Activated CD4-positive, CD25-positive, alpha-beta regulatory T cell (primary cell): Measurements from ENCODE around the gene PARD3B.
"Not testable (repeated sequence)": the region's sequence is repeated elsewhere in the genome, so short reads cannot be mapped to it uniquely, and the experiment has no call there.

Experiments
- DNase-seq, 4 experiments: peaks; one replicate each; lab custom pipeline; 2025; lab: John Stamatoyannopoulos, UW

PARD3B gene

DNA sequence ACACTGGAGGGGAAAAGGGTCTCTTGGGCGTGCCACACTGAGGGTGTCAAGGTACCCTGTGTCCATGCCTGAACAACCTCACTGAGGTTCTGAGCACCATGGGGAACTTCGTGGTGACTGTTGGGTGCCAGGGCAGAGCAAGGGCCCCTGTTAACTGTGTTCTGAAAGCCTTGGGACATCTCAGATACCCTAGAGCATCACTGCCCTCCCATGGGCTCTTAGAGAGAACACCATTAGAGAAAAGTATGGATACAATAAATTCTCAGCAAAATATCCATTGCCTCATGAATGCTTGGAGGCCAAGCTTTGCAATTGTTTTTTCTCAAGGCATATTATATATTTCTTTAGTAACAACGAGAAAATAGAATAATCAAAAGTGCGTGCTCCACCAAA is 648.6 kb downstream of the PARD3B start:
- DNase-seq: no peak

- DNase-seq: no peak
Observed at GRCh38 chr2:205197468-205198139, 652.3 kb downstream of the PARD3B start.

- DNase-seq: no peak
Observed at GRCh38 chr2:205198140-205198525, 652.9 kb downstream of the PARD3B start.

DNA sequence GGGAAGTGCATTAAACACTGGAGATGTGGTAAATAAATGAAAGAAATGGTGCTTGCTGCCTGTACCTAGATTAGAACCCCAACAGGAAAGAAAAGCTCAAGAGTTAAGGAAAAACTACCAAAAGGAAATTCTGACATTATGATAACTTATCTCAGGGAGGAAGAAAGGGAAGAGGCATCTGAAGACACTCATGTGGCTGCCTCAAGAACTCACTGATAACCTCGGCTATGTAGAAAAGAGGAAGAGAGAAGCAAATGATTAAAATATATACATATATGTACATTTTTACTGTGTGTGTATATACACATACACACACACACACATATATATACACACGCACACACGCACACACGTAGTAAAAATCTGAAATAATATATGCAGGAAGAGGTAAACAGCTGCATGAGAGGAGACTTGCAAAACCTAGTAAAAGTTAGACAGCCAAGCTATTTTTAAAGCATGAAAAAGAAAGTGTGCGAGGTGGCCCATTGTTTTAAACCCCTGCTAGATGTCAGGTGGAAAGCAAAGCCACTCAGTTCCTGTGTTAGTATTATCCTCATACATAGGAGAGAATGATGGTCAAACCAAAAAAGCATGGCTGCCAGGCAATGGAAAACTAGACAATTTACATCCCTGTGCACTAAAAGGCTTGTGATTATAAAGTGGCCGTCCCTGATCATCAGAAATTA is 654.0 kb downstream of the PARD3B start:
- no peak for DNase-seq

DNA sequence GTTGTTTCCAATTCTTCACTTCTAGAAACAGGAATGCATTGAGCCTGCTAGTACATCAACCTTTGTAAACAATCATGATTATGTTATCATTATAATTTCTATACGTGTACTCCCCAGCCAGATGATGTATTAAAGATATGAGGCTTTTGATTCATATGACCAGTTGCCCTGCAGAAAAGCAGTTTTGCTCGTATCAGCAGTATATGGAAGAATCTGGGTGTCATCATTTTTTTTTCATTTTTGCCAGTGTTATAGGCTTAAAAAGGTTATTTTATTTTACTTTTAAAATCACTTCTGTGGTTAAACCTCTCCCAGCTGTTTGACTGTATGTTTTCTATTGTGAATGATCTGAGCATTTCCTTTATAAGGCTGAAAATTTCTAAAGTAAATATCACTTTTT is 665.2 kb downstream of the PARD3B start:
- DNase-seq: no peak

- no peak for DNase-seq
Observed at GRCh38 chr2:205212357-205212756, 667.1 kb downstream of the PARD3B start.

GRCh38 chr2:205216092-205216491 is 670.8 kb downstream of the PARD3B start:
- DNase-seq: no peak

- no peak for DNase-seq
Observed at GRCh38 chr2:205216580-205216979, 671.3 kb downstream of the PARD3B start.

- DNase-seq: no peak
Observed at GRCh38 chr2:205217004-205217403, 671.7 kb downstream of the PARD3B start.

- DNase-seq: no peak
Observed at GRCh38 chr2:205218056-205218455, 672.8 kb downstream of the PARD3B start.

- not testable (repeated sequence) for DNase-seq
Observed at GRCh38 chr2:205218816-205219215, 673.5 kb downstream of the PARD3B start.

DNA sequence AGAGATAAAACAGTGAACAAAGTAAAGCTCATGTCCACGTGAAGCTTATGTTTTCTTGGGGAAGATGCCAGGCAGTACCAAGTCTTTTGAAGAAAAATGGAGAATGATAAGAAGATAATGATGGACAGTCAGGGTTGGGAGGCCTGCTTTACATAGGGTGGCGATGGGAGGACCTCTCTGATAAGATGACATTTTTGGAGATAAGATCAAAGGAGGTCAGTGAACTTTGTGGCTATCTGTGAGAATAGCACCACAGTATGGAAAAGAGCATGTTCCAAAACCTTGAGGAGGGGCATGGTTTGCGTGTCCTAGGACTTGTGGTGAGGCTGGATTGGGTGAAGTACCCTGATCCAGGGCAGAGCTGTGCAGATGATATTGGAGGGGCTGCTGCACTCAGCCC is 675.3 kb downstream of the PARD3B start:
- DNase-seq: no peak

GRCh38 chr2:205232086-205232485 is 686.8 kb downstream of the PARD3B start:
- no peak for DNase-seq

DNA sequence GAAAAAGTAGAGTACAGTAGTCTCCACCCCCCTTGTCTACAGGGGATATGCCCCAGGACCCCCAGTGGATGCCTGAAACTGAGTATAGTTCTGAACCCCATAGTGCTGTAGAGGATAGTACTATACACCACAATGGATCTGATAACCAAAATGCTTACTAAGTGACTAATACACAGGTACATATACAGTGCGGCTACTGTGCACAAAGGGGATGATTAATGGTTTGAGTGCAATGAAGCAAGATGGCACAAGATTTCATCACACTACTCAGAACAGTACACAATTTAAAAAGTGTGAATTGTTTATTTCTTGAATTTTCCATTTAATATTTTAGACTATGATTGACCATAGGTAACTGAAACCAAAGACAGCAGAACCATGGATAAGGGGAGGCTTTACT is 690.2 kb downstream of the PARD3B start:
- no peak for DNase-seq

DNA sequence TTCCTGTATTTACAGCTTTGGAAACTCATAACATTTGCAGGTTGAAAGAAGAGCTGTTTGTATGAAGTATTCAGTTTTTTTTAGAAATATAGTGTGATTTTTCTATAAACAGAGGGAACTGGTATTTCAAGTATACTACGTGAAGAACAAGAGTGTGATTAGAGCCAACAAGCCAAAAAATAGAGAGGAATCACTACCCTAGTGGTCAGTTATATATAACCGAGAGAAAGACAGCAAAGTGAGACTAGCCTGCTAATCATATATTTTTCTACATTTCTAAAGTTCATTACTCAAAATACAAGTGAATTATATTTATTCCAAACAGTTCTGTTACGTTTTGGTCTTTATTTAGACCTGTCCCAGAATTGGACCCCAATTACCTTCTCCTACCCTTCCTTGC is 692.2 kb downstream of the PARD3B start:
- DNase-seq: no peak

- no peak for DNase-seq
Observed at GRCh38 chr2:205245001-205245400, 699.7 kb downstream of the PARD3B start.

- no peak for DNase-seq
Observed at GRCh38 chr2:205245652-205246051, 700.4 kb downstream of the PARD3B start.

DNA sequence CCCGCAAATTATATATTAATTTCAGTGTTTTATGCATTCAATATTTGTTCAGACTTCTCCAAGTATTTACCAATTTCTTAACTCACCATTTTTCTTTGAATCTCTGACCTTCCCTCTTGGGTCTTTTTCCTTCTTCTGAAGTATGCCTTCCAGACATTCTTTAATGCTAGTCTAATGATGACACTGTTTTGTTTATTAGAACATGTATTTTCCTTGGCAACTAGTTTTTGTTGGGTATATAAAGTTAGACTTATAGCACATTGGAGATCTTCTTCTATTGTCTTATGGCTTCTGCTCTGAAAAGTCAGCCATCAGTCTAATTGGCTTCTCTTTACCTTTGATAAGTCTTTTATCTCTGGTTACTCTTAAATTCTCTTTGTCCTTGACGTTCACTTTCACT is 713.8 kb downstream of the PARD3B start:
- no peak for DNase-seq

DNA sequence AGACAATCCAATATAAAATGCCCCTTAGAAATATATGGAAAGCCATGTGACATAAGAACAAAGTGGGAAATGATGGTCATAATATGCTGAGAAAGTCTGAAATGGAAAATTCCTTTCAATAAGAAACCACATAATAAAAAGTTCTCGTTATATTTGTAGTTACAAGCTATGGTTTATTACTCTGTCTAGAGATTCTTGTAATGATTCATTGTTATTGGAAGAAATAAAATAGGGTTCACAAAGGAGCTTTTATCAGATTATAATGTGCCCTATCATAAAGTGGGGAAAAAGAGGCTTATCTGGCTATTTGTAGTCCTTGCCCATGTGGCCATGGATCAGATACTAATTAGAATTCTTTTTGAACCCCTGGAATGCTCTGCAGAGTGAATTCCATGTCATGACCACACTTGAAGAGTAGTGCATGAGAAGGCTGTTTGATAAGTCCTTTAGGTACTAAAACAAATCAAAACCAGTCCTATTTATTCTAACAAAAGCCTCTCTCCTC is 716.3 kb downstream of the PARD3B start:
- no peak for DNase-seq

DNA sequence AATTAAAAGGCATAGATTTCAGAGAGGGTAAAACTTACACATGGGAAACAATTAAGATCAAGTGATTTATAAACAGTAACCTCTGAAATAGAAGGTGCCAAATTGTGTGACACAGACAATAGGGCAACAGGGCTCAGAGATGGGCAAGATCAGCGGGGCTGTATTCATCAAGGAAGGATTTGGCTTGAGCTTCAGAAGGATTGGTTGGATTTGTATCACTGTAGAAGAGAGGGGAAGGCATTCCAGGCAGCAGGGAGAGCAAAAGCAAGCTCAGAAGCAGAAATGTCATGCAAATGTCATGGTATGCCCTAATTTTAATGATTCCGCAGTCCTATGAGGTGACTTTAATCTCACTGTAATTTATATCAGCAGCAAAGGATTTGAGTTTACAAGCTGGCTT is 722.0 kb downstream of the PARD3B start:
- no peak for DNase-seq

DNA sequence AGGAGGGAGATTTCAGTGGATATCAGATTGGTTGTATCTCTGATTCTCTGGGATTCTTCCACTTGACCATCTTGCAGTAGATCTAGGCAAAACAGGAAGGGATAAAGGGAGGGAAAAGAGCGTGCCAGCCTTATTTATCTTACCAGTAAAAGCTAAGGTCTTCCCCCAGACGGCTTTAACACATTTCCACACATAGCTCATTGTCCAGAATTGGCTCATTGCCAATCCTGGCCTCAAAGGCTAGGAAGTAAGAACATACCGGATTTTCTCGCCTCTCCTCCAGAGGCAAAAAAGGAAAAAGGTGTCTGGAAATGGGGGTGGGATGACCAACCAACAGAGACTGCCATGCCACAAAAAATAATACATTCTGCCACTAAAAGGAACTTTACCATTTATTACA is 725.4 kb downstream of the PARD3B start:
- DNase-seq: no peak

- DNase-seq: no peak
Observed at GRCh38 chr2:205273148-205273547, 727.9 kb downstream of the PARD3B start.

DNA sequence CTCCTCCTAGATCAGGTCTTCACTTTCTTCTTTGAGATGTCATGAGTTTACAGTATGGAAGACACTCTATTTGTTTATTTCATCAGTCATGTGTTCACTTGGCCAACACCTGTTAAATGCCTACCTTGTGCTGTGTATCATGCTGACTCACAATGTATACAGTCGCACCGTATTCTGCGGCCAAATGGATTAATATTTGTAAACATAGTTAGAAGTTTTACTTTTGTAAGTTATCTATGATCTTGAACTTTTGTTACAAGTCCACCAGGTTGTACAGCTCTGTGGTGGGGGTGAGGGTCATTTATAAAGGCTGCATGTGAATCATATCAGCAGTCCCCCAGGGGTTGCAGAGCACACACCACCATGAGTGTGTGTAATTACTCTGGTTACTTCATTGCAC is 728.4 kb downstream of the PARD3B start:
- no peak for DNase-seq

DNA sequence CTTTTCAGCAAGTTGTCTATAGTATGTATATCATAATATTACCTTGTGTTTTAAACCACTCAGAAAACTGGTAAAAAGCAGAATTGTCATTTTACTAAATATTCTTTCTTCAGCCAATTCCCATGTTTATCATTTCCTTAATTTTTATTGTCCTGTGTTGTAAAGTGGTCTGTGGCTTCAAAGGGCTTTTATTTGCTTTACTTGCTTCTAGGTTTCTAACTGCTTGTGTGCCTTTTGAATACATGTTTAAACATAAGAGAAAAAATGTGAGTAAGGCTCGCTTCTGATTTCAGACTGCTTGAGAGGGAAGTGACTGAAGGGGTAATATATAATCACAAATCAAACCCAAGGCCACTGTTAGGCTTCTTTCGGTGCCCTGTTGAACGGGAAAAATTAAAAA is 729.5 kb downstream of the PARD3B start:
- DNase-seq: no peak
